SK-N-SH (cell line): Measurements from ENCODE around the gene PPP2R5E.

Source experiments
- CTCF ChIP-seq: fragments of 200-600 bp; sonication (generic); IDR thresholded peaks from 2 replicates; pipeline ENCODE4 v1.6.1; 2017; ENCODE audit warnings: antibody characterized with exemption, mild to moderate bottlenecking, moderate library complexity
- EP300 ChIP-seq, 2 experiments: IDR thresholded peaks; 2 replicates each; pipeline versions ENCODE4 v1.4.0 to v1.6.1; 2012; ENCODE audit warnings: borderline replicate concordance in 1 of 2, low read depth in 1 of 2, low read length in 1 of 2
- MXI1 ChIP-seq: IDR thresholded peaks from 2 replicates; pipeline ENCODE4 v1.6.1; 2012; ENCODE audit warnings: mild to moderate bottlenecking, low read depth, low read length, improper control_type of control experiment
- POLR2AphosphoS5 ChIP-seq: IDR thresholded peaks from 2 replicates; pipeline ENCODE4 v1.6.1; 2012; ENCODE audit warnings: low read depth, low read length

GRCh38 chr14:63343878-63344277 lies 199.3 kb downstream of the PPP2R5E start:
- no peak for TF ChIP-seq EP300 (IDR thresholded peaks at IDR 0.05; ENCODE audit: borderline replicate concordance in 1 of 2, low read depth in 1 of 2, low read length in 1 of 2)
- no peak for TF ChIP-seq CTCF
- TF ChIP-seq MXI1: no peak
- no peak for TF ChIP-seq POLR2AphosphoS5
